HepG2 (cell line): Measurements from ENCODE around the gene SERHL2. TPM values are rescaled to one million over a fixed set of nuclear protein-coding genes. Genes with fewer than 3 reads are reported as not detected.
A peak's percentile ranks its signal among the peaks of the same experiment; 100 is the strongest.

Experiments
- ATF6 ChIP-seq: sonication (generic); formaldehyde crosslinking; conservative IDR thresholded peaks from 2 replicates; pipeline ENCODE4 v1.4.0; 2020; ENCODE audit warnings: missing genetic modification reagents
- NCOA1 ChIP-seq: sonication (generic); formaldehyde crosslinking; IDR thresholded peaks from 2 replicates; pipeline ENCODE4 v1.9.0; 2021; ENCODE audit warnings: missing genetic modification reagents
- PAWR ChIP-seq: sonication (generic); formaldehyde crosslinking; IDR thresholded peaks from 2 replicates; pipeline ENCODE4 v1.4.0; 2020; ENCODE audit warnings: missing genetic modification reagents, mild to moderate bottlenecking, borderline replicate concordance
- PHB2 ChIP-seq: fragments of 450-650 bp; IDR thresholded peaks from 2 replicates; pipeline ENCODE4 v1.6.1; 2018; ENCODE audit not compliant: partially characterized antibody
- SMAD3 ChIP-seq: sonication (generic); formaldehyde crosslinking; IDR thresholded peaks from 2 replicates; pipeline ENCODE4 v1.4.0; 2020; ENCODE audit warnings: missing genetic modification reagents
- SSRP1 ChIP-seq: IDR thresholded peaks from 2 replicates; pipeline ENCODE4 v1.6.1; 2016; ENCODE audit warnings: control low read depth
- TBX3 ChIP-seq: fragments of 450-650 bp; IDR thresholded peaks from 2 replicates; pipeline ENCODE4 v1.6.1; 2017; ENCODE audit warnings: antibody characterized with exemption, mild to moderate bottlenecking, inconsistent platforms, borderline replicate concordance
- TERF1 ChIP-seq: sonication (generic); formaldehyde crosslinking; IDR thresholded peaks from 2 replicates; pipeline ENCODE4 v1.8.0; 2022; ENCODE audit warnings: mild to moderate bottlenecking, missing genetic modification reagents, moderate library complexity
- THAP11 ChIP-seq: IDR thresholded peaks from 2 replicates; pipeline ENCODE4 v1.6.1; 2016; ENCODE audit warnings: missing biosample characterization, missing genetic modification reagents
- YEATS2 ChIP-seq: sonication (generic); formaldehyde crosslinking; IDR thresholded peaks from 2 replicates; pipeline ENCODE4 v1.4.0; 2020; ENCODE audit warnings: missing genetic modification reagents, borderline replicate concordance
- YEATS4 ChIP-seq: sonication (generic); formaldehyde crosslinking; IDR thresholded peaks from 2 replicates; pipeline ENCODE4 v1.4.0; 2020; ENCODE audit warnings: missing genetic modification reagents, borderline replicate concordance
- ZBTB3 ChIP-seq: sonication (generic); formaldehyde crosslinking; IDR thresholded peaks from 2 replicates; pipeline ENCODE4 v1.4.0; 2020; ENCODE audit warnings: low read depth, mild to moderate bottlenecking, moderate library complexity, missing genetic modification reagents, borderline replicate concordance
- ZNF232 ChIP-seq: sonication (generic); formaldehyde crosslinking; IDR thresholded peaks from 2 replicates; pipeline ENCODE4 v1.4.0; 2020; ENCODE audit warnings: missing genetic modification reagents, borderline replicate concordance
- ZNF292 ChIP-seq: sonication (generic); formaldehyde crosslinking; IDR thresholded peaks from 2 replicates; pipeline ENCODE4 v1.8.1; 2022; ENCODE audit warnings: mild to moderate bottlenecking, low read depth, missing genetic modification reagents, borderline replicate concordance
- ZNF572 ChIP-seq: sonication (generic); formaldehyde crosslinking; IDR thresholded peaks from 2 replicates; pipeline ENCODE4 v1.5.1; 2020; ENCODE audit warnings: mild to moderate bottlenecking, missing genetic modification reagents
- polyA plus RNA-seq, 8 experiments: library from polyadenylated mRNA; depleted of rRNA in 3 of 8; stranded (reverse) in 7 of 8; unstranded in 1 of 8; fragments of >200 nt; fragmentation: Illumina TruSeq in 4 of 8; extraction: Trizol in 4 of 8; gene quantifications; 2 replicates each; pipeline versions ENCODE4 v1.2.1 to v1.2.3, GENCODE V29; 2011 to 2016; ENCODE audit warnings: low read depth in 4 of 8, missing spikeins in 1 of 8, mixed read lengths in 1 of 8; ENCODE audit not compliant: insufficient read depth in 1 of 8
- total RNA-seq, 5 experiments: library from RNA; depleted of rRNA; stranded (reverse); fragments of >200 nt; fragmentation: Illumina TruSeq; extraction: Trizol; gene quantifications; 2 replicates each; pipeline ENCODE4 v1.2.3, GENCODE V29; 2016; ENCODE audit warnings: low read depth in 1 of 5
- TF ChIP-seq, protein P1 (sequence below): sonication (generic); formaldehyde crosslinking; IDR thresholded peaks from 2 replicates; pipeline ENCODE4 v1.5.0; 2020; ENCODE audit warnings: missing genetic modification reagents
- TF ChIP-seq, protein P2 (sequence below): sonication (generic); formaldehyde crosslinking; IDR thresholded peaks from 2 replicates; pipeline ENCODE4 v1.5.0; 2020; ENCODE audit warnings: missing genetic modification reagents, mild to moderate bottlenecking, borderline replicate concordance
- TF ChIP-seq, protein P3 (sequence below): sonication (generic); formaldehyde crosslinking; IDR thresholded peaks from 2 replicates; pipeline ENCODE4 v1.4.0; 2020; ENCODE audit warnings: missing genetic modification reagents
- TF ChIP-seq, protein P4 (sequence below): sonication (generic); formaldehyde crosslinking; IDR thresholded peaks from 2 replicates; pipeline ENCODE4 v1.9.0; 2021; ENCODE audit warnings: missing genetic modification reagents, borderline replicate concordance

SERHL2 gene
- total and polyA plus RNA-seq, 2 of the 13 experiments (the other 11 are each of a cell fraction or from before 2014, with no cell fraction given): 1.0 to 1.8 TPM

DNA sequence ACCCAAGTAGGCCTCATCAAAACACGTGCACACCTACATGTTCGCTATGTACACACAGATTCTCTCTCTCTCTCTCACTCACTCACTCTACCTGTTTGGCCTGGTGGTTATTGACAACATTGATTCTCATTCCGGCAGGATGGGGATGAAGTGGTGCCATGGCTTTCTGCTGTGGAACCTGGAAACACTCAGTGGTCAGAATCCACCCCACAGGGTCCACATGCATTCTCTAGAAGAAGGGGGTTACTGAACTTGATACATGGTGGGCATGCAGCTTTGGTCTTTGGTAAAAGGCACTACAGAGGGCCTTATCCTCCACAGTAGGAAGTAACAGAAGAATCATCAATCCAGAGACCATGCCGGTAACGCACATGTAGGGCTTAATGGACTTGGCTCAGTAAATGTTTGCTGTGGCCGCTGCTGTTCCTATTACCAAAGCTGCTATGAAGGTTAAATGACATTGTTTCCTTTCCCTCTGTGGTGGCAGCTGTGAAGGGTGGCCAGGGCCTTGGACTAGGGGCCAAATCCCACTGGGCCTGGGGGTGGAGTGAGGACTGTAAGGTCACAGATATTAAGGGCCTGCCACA, 48.2 kb downstream of the SERHL2 start (continued):
- TF ChIP-seq, protein P1, sequence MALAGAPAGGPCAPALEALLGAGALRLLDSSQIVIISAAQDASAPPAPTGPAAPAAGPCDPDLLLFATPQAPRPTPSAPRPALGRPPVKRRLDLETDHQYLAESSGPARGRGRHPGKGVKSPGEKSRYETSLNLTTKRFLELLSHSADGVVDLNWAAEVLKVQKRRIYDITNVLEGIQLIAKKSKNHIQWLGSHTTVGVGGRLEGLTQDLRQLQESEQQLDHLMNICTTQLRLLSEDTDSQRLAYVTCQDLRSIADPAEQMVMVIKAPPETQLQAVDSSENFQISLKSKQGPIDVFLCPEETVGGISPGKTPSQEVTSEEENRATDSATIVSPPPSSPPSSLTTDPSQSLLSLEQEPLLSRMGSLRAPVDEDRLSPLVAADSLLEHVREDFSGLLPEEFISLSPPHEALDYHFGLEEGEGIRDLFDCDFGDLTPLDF (CRISPR knock-in tag): no peak
- TF ChIP-seq, protein P2, sequence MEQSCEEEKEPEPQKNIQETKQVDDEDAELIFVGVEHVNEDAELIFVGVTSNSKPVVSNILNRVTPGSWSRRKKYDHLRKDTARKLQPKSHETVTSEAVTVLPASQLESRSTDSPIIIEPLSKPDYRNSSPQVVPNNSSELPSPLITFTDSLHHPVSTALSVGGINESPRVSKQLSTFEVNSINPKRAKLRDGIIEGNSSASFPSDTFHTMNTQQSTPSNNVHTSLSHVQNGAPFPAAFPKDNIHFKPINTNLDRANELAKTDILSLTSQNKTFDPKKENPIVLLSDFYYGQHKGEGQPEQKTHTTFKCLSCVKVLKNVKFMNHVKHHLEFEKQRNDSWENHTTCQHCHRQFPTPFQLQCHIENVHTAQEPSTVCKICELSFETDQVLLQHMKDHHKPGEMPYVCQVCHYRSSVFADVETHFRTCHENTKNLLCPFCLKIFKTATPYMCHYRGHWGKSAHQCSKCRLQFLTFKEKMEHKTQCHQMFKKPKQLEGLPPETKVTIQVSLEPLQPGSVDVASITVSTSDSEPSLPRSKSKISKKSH (CRISPR knock-in tag): no peak
- TF ChIP-seq THAP11: no peak
- TF ChIP-seq, protein P3, sequence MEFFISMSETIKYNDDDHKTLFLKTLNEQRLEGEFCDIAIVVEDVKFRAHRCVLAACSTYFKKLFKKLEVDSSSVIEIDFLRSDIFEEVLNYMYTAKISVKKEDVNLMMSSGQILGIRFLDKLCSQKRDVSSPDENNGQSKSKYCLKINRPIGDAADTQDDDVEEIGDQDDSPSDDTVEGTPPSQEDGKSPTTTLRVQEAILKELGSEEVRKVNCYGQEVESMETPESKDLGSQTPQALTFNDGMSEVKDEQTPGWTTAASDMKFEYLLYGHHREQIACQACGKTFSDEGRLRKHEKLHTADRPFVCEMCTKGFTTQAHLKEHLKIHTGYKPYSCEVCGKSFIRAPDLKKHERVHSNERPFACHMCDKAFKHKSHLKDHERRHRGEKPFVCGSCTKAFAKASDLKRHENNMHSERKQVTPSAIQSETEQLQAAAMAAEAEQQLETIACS (CRISPR knock-in tag): no peak
- no peak for TF ChIP-seq TERF1 (CRISPR knock-in tag)
- TF ChIP-seq, protein P4, sequence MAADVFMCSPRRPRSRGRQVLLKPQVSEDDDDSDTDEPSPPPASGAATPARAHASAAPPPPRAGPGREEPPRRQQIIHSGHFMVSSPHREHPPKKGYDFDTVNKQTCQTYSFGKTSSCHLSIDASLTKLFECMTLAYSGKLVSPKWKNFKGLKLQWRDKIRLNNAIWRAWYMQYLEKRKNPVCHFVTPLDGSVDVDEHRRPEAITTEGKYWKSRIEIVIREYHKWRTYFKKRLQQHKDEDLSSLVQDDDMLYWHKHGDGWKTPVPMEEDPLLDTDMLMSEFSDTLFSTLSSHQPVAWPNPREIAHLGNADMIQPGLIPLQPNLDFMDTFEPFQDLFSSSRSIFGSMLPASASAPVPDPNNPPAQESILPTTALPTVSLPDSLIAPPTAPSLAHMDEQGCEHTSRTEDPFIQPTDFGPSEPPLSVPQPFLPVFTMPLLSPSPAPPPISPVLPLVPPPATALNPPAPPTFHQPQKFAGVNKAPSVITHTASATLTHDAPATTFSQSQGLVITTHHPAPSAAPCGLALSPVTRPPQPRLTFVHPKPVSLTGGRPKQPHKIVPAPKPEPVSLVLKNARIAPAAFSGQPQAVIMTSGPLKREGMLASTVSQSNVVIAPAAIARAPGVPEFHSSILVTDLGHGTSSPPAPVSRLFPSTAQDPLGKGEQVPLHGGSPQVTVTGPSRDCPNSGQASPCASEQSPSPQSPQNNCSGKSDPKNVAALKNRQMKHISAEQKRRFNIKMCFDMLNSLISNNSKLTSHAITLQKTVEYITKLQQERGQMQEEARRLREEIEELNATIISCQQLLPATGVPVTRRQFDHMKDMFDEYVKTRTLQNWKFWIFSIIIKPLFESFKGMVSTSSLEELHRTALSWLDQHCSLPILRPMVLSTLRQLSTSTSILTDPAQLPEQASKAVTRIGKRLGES: no peak
- TF ChIP-seq SSRP1 (CRISPR knock-in tag): 0 out of 2 replicates have a peak, but pooled peaks have one; percentile 70
- no peak for TF ChIP-seq ZBTB3 (CRISPR knock-in tag)
- no peak for TF ChIP-seq NCOA1
- TF ChIP-seq SMAD3 (CRISPR knock-in tag): no peak
- no peak for TF ChIP-seq PHB2
- peak; percentile 85; the same call in 1 of the 2 replicates for TF ChIP-seq ZNF572
- no peak for TF ChIP-seq ZNF232 (CRISPR knock-in tag)
- no peak for TF ChIP-seq ATF6 (CRISPR knock-in tag)
- no peak for TF ChIP-seq PAWR (CRISPR knock-in tag)
- TF ChIP-seq TBX3: no peak
- TF ChIP-seq YEATS4 (CRISPR knock-in tag): peak; percentile 72; the same call in 1 of the 2 replicates
- peak; percentile 47; the same call in 1 of the 2 replicates for TF ChIP-seq ZNF292 (CRISPR knock-in tag)
- TF ChIP-seq YEATS2: no peak
